Activated naive CD8-positive, alpha-beta T cell (primary cell): ENCODE data around the gene CDYL.
A peak's percentile ranks its signal among the peaks of the same experiment; 100 is the strongest.

Source experiments
- H3K27ac Mint-ChIP-seq: one replicate; pipeline ENCODE4 v1.8.0; 2021; ENCODE audit warnings: mixed read lengths
- H3K27me3 Mint-ChIP-seq: one replicate; pipeline ENCODE4 v1.8.0; 2021; ENCODE audit warnings: mixed read lengths
- H3K36me3 Mint-ChIP-seq: one replicate; pipeline ENCODE4 v1.8.0; 2021; ENCODE audit warnings: mixed read lengths
- H3K4me1 Mint-ChIP-seq: one replicate; pipeline ENCODE4 v1.8.0; 2021; ENCODE audit warnings: low read depth, mixed read lengths
- H3K4me3 Mint-ChIP-seq: one replicate; pipeline ENCODE4 v1.8.0; 2021; ENCODE audit warnings: mild to moderate bottlenecking, mixed read lengths
- H3K9me3 Mint-ChIP-seq: one replicate; pipeline ENCODE4 v1.8.0; 2021; ENCODE audit warnings: low read depth, mixed read lengths

CDYL gene

DNA sequence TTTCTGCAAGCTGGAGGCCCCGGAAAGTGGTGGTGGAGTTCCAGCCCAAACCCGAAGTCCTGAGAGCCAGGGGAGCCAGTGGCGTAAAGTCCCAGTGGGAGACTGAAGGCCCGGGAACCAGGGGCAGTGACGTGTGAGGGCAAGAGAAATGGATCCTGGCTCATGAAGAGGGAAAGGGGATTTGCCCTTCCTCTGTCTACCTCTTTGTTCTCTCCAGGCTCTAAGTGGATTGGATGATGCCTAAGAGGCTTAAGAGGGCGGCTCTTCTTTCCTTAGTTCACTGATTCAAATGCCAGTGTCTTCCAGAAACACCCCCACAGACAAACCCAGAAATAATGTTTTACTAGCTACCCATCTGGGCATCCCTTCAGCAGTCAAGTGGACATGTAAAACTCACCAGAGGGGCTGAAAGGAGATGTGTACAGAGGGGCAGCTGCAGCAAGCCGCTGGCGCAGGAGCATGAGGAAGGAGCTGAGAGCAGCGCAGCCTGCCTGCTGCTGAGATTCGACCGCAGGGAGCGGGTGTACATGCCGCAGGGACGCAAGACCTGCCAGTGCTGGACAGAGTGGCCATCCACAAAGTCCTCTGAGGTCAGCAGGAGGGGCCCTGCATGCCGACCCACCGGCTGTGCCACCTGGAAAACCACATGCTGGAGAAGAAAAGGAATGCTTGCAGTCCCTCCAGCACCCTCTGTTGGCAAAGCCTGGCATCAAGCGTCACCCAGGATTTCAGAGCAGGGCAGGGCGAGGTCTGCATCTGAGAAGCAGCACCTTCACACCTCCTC, 29.5 kb downstream of the CDYL start:
- H3K27ac Mint-ChIP-seq: no peak overlapping the region
- H3K9me3 Mint-ChIP-seq: peaks cover 14% of the 10 kb centered on the region
- H3K4me1 Mint-ChIP-seq: peaks cover 90% of the 10 kb centered on the region
- H3K27me3 Mint-ChIP-seq: no peaks in the 10 kb centered on the region
- no peak overlapping the region for H3K4me3 Mint-ChIP-seq
- peaks cover 8% of the 10 kb centered on the region for H3K36me3 Mint-ChIP-seq

DNA sequence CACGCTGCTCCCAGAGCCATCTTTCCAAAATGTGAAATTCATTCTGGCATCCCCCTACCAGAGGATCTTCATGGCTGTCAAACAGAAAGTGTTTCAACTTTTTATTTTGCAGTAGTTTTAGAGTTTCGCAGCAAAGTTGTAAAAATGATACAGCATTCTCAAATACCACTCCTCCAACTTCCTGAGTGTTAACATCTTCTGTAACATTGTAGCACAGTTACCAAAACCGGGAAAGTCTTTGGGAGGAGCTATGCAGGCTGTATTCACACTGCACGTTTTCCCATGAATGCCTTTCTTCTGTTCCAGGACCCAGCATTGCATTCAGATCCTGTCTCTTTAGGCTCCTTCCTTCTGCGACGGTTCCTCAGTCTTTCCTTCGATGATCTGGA, 30.1 kb downstream of the CDYL start:
- no peak overlapping the region for H3K27ac Mint-ChIP-seq
- peaks cover 5% of the 10 kb centered on the region for H3K36me3 Mint-ChIP-seq
- peaks cover 11% of the 10 kb centered on the region for H3K9me3 Mint-ChIP-seq

DNA sequence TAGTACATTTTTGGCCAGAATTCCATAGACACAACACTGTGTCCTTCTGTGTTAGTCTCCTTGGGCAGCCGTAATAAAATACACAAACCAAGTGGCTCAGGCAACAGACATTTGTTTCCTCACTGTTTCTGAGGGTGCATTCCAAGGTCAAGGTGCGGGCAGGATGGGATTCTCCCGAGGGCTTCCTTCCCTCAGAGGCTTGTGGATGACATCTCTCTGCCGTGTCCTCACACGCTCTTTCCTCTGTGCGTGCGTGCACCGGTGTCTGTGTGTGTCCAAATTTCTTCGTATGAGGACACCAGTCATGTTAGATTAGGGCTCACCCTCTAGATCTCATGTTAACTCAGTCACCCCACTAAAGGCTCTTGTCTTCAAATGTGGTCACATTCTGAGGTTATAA, 30.6 kb downstream of the CDYL start:
- H3K36me3 Mint-ChIP-seq: peaks cover 5% of the 10 kb centered on the region
- H3K27me3 Mint-ChIP-seq: no peaks in the 10 kb centered on the region
- no peak overlapping the region for H3K4me3 Mint-ChIP-seq
- H3K9me3 Mint-ChIP-seq: peaks cover 11% of the 10 kb centered on the region
- H3K27ac Mint-ChIP-seq: no peak overlapping the region
- H3K4me1 Mint-ChIP-seq: peaks cover 88% of the 10 kb centered on the region

More for the DNA sequence above, 30.1 kb downstream of the CDYL start:
- H3K27me3 Mint-ChIP-seq: no peaks in the 10 kb centered on the region
- H3K4me1 Mint-ChIP-seq: peaks cover 90% of the 10 kb centered on the region
- no peak overlapping the region for H3K4me3 Mint-ChIP-seq

DNA sequence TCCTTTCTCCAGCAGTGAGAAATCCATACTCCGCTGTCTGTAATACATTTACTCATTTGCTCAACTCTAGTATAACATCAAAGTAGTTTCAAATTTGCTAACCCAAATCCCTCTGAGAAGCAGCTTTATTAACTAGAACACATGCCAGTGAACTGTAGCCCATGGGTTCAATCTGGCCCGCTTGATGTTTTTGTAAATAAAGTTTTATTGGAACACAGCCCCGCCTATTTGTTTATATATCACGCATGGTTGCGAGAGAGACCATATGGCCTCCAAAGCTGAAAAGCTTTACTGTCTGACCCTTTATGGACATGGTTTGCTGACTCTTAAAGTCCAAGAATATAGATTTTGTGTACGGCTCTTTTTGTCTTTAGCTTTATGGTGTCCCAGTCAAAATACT, 32.2 kb downstream of the CDYL start:
- no peaks in the 10 kb centered on the region for H3K27me3 Mint-ChIP-seq
- H3K36me3 Mint-ChIP-seq: peaks cover 7% of the 10 kb centered on the region
- no peak overlapping the region for H3K4me3 Mint-ChIP-seq
- no peak overlapping the region for H3K27ac Mint-ChIP-seq
- peaks cover 11% of the 10 kb centered on the region for H3K9me3 Mint-ChIP-seq
- H3K4me1 Mint-ChIP-seq: peaks cover 88% of the 10 kb centered on the region

DNA sequence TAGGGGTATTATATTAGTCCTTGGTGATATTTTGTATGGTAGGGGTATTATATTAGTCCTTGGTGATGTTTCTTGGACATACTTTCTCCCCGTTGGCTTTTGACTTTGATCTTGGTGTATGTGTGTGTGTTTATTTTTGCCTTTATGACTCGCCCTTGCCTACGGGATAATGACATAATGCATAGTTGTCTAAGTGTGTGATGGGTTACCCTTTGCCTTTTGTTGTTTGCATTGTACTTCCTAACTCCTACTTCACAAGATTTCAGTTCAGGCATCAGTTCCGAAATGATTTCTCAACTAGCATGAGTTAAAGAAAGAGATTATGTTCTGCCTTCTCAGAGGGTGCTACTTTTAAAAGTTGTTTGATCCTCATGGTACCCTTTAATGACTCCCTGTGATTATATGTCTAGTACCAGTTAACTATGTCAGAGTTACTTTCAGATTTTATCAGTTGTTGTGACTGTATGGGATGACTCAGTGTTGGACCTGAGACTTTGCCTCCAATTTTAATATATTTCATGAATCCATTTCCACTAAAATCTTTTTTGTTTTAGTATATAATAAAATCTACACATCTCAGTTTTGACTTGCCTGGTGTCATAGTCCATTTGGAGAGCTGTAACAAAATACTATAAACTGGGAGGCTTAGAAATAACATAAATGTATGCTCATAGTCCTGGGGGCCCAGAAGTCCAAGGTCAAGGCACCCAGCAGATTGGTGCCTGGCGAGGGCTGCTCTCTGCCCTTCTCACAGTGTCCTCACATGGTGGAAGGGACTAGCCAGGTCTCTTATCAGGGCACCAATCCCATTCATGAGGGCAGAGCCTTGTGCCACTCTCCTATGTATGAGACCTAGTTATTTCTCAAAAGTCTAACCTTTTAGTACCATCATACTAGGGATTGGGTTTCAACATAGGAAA, 34.1 kb downstream of the CDYL start:
- peak overlapping the region; percentile 58 for H3K4me3 Mint-ChIP-seq
- peaks cover 7% of the 10 kb centered on the region for H3K36me3 Mint-ChIP-seq
- peaks cover 88% of the 10 kb centered on the region for H3K4me1 Mint-ChIP-seq
- peaks cover 11% of the 10 kb centered on the region for H3K9me3 Mint-ChIP-seq
- H3K27ac Mint-ChIP-seq: peak overlapping the region; percentile 69
- no peaks in the 10 kb centered on the region for H3K27me3 Mint-ChIP-seq

DNA sequence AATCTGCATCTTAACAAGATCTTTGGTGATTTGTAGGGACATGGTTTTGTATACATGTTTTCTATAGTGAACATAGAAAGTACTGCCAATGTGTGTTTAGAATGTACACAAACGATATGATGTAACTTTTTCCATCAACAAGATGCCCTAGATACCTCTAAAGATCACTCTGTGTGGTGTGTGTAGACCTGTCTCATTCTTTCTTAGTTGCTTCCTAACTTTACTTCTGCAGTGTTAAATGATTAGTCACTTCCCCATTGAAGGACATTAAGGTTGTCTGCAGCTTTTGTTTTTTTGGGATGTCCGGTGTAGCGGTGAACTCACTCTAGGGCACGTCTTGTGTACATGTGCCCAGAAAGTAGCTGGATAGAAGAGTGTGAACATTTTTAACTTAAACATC, 35.9 kb downstream of the CDYL start:
- H3K4me3 Mint-ChIP-seq: no peak overlapping the region
- peaks cover 80% of the 10 kb centered on the region for H3K4me1 Mint-ChIP-seq
- no peaks in the 10 kb centered on the region for H3K27me3 Mint-ChIP-seq
- H3K9me3 Mint-ChIP-seq: peaks cover 11% of the 10 kb centered on the region
- peaks cover 7% of the 10 kb centered on the region for H3K36me3 Mint-ChIP-seq
- peak overlapping the region; percentile 81 for H3K27ac Mint-ChIP-seq

DNA sequence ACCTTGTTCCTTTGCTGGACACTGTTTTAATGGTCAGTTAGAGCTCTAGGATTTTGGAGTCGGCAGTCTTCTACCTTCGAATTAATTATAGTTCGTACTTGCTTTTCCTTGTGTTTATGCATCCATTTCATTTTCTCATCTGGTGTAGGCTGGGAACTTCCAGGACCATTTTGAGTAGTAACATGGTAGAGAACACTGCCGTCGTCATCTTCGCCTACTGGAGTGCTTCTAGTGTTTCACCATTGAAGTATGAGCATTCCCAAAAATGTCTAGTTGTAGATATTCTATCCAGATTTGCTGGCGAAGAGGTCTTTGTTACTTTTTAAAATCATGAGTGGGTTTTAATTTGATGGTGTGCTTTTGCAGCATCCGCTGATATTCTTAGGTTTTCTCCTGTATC, 36.9 kb downstream of the CDYL start:
- Mint-ChIP-seq H3K4me3 (no peak overlapping the region), H3K4me1 (peaks cover 81% of the 10 kb centered on the region), H3K36me3 (peaks cover 7% of the 10 kb centered on the region), H3K9me3 (peaks cover 11% of the 10 kb centered on the region), H3K27ac (no peak overlapping the region), H3K27me3 (no peaks in the 10 kb centered on the region)

DNA sequence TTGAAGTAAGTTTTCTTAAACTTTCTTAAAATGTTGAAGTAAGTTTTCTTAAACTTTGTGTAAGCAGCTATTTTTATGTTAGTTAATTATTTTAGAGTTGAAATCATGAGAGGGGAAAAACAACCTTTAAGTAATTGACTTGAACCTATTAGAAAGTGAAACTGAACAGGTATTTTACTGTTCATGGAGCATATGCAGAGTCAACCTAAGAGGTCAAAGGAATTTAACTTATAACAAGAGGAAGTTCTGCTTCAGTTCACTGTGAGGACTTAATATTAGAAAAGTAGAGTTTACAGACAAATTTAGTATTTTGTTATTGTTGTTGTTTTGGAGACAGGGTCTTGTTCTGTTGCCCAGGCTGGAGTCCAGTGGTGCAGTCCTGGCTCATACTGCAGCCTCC, 38.0 kb downstream of the CDYL start:
- Mint-ChIP-seq H3K36me3 (peaks cover 7% of the 10 kb centered on the region), H3K4me3 (no peak overlapping the region), H3K27ac (no peak overlapping the region), H3K9me3 (peaks cover 5% of the 10 kb centered on the region), H3K4me1 (peaks cover 81% of the 10 kb centered on the region), H3K27me3 (no peaks in the 10 kb centered on the region)

DNA sequence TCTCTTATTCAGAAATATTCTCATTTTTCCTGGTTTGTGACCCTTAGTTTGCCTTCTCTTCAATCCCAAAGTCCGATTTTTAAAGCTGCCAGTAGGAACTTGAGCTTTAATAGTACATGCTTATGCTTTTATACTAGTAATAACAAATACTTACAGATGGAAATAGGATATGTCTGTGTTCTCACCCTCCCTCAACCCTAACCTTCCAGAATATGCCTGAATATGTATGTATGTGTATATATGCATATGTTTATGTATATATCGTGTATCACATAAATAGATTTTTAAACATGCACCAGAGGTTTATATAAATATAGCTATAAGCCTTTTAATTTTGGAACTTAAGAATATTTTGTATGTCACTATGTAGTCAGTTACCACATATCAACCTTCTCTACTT, 38.8 kb downstream of the CDYL start:
- Mint-ChIP-seq H3K4me1 (peaks cover 85% of the 10 kb centered on the region), H3K27ac (no peak overlapping the region)

DNA sequence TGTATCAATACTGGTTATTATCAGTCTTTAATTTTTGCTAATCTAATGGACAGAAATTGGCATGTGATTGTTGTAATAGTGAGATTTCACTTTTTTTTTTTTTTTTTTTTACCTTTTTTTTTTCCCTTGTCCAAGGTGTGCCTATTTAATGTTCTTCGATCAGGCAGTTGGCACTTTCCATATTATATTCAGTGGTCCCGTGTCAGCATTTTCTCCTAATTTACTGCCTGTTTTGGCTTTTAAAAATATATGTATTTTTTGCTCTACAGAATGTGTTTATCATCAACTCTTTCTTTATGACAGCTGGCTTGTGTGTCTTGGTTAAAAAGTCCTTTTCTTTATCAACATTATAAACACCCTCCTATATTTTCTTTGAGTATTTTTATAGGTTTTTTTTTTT, 39.4 kb downstream of the CDYL start:
- Mint-ChIP-seq H3K27ac (no peak overlapping the region), H3K27me3 (no peaks in the 10 kb centered on the region), H3K36me3 (peaks cover 10% of the 10 kb centered on the region), H3K4me1 (peaks cover 85% of the 10 kb centered on the region), H3K9me3 (no peaks in the 10 kb centered on the region), H3K4me3 (no peak overlapping the region)

More for the DNA sequence above, 38.8 kb downstream of the CDYL start:
- Mint-ChIP-seq H3K9me3 (peaks cover 3% of the 10 kb centered on the region), H3K36me3 (peaks cover 8% of the 10 kb centered on the region), H3K4me3 (no peak overlapping the region), H3K27me3 (no peaks in the 10 kb centered on the region)

DNA sequence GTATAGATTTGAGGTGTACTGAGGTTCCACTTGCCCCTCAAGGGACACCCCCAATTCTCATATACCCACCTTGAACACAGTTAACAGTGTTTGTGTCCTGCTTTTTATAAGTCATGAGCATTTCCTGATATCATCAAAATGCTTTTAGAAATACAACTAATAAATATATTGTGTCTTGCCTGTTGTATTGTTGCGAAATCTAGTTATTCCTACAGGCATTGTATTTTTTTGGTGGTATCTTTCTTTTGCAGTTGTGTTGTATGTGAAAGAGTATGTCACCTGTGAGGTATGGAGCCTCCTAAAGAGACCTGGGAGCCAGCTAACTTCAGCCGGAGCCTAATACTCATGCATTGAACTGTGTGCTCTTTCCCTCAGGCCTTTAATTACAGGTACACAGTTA, 40.7 kb downstream of the CDYL start:
- no peaks in the 10 kb centered on the region for H3K9me3 Mint-ChIP-seq
- no peaks in the 10 kb centered on the region for H3K27me3 Mint-ChIP-seq
- peaks cover 13% of the 10 kb centered on the region for H3K36me3 Mint-ChIP-seq
- no peak overlapping the region for H3K4me3 Mint-ChIP-seq
- H3K27ac Mint-ChIP-seq: no peak overlapping the region
- peaks cover 80% of the 10 kb centered on the region for H3K4me1 Mint-ChIP-seq

DNA sequence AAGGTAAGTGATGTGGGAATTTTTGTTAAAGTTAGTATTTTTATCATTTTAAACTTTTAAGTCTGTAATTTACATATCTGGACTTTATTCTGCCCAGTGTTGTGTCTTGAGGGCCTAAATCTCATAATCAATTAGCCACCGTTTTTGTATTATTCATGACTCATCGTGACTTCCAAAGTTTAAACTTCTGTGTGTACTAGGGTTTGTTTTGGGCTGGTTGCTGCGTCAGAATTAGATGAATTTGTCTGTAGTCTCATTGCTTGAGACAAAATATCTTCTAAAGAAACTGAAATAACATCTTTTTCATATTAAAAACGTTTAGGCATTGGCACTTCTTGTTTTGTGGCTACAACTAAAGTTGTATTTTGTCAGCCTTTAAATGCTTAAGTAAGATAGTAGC, 41.3 kb downstream of the CDYL start:
- Mint-ChIP-seq H3K27ac (no peak overlapping the region), H3K4me1 (peaks cover 74% of the 10 kb centered on the region), H3K9me3 (no peaks in the 10 kb centered on the region), H3K36me3 (peaks cover 13% of the 10 kb centered on the region), H3K27me3 (no peaks in the 10 kb centered on the region), H3K4me3 (no peak overlapping the region)

DNA sequence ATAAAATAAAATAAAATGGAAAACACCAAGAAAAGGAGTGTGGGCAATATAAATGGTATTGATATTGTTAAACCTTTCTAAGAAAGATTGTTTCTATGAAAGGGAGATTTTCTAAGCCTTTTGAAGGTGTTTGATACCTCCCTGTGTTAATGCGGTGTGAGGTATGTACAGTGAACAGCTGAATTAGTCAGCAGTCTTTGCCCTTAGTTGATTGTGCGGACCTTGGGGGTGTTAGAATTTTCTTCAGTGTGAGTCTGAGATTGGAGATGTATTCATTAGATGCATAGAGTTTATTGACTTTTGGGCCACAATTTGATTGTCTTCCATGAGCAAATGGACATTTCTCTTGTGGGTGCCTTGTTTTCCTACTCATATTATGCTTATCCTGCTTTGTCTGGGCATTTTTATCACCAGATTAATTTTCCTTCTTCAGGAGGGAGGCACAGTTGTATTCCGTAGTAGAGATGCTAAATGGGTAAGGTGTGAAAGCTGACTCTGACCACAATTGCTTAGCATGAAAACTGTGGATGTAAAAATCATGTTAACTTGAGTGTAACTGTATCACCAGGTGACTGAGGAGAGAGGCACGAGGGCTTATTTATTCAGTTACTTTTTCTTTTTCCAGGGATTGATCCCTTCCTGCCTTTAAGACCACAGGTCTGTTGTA, 42.2 kb downstream of the CDYL start:
- Mint-ChIP-seq H3K4me3 (no peak overlapping the region), H3K9me3 (peaks cover 4% of the 10 kb centered on the region), H3K27me3 (no peaks in the 10 kb centered on the region), H3K36me3 (peaks cover 18% of the 10 kb centered on the region), H3K27ac (no peak overlapping the region), H3K4me1 (peaks cover 67% of the 10 kb centered on the region)

DNA sequence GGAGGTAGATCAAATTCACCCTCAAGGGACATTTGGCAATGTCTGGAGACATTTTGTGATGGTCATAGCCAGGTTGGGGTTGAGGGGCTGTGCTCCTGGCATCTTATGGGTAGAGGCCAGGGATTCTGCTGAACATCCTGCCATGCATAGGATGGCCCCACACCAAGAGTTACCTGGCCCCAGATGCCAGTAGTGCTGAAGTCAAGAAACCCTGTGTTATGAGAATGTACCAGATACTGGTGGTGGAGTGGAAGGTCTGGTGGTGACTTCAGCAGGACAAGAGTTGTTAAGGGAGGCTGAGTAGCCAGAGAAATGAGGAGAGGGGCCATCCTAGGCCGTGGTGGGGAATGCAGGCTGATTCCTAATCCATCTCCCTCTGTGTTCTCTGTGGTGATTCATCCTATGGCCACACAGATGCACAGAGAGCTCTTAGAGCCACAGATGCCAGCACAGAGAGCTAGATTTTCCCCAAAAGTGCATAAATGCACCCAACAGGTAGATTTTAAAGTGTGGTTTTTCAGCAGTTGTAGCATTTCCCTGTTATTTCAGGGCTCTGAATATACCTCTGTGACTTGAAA, 43.6 kb downstream of the CDYL start:
- H3K27ac Mint-ChIP-seq: peak overlapping the region; percentile 66
- peaks cover 60% of the 10 kb centered on the region for H3K4me1 Mint-ChIP-seq
- peaks cover 10% of the 10 kb centered on the region for H3K9me3 Mint-ChIP-seq
- no peaks in the 10 kb centered on the region for H3K27me3 Mint-ChIP-seq
- H3K4me3 Mint-ChIP-seq: peak overlapping the region; percentile 31
- H3K36me3 Mint-ChIP-seq: peaks cover 23% of the 10 kb centered on the region
